GM18507 (cell line): ENCODE data around the gene MIEF2.
A peak's percentile ranks its signal among the peaks of the same experiment; 100 is the strongest.

Experiments used
- DNase-seq: peaks from one replicate; pipeline ENCODE4 v3.0.0; 2011; ENCODE audit warnings: low read depth; ENCODE audit not compliant: insufficient read length; ENCODE audit errors: extremely low spot score
- FAIRE-seq: peaks from 2 replicates; lab custom pipeline; 2011; peaks lifted over from hg19 to GRCh38; lab: Jason Lieb, UNC

Gene MIEF2

DNA sequence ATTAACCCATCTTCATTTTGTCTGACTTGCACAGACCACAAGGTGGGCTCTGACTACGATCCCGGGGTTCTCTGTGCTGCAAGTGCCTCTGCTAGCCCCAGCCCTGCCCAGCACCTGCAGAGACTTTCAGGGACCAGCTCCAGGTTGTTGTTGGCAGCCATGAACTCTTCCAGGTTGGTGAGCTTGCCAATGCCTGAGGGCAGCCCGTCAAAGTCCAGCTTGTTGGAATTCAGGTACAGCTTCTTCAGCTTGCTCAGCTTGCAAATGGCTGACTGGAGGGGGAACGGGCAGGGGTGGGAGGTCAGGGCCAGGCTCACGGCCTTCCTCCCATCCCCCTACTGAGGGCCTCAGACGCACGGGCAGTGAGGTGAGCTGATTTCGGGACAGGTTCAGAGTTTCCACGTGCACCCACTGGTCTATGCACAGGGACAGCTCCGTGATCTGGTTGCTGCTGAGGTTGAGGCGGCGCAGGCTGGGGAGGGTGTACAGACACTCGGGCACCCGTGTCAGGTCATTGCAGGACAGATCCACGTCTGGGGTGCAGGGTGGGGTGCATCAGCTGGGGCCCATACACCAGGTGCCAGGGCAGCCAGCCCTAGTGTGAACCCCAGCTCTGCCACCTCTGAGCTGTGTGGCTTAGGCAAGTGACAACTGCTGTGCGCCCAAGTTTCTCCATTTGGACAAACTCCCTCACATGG lies 7.1 kb upstream of the MIEF2 start:
- no peak for FAIRE-seq
- no peak for DNase-seq

GRCh38 chr17:18253947-18254821 lies 6.3 kb upstream of the MIEF2 start:
- FAIRE-seq (no peak), DNase-seq (no peak)

- FAIRE-seq = no peak
- no peak for DNase-seq
Observed at GRCh38 chr17:18254888-18255649, 5.4 kb upstream of the MIEF2 start.

DNA sequence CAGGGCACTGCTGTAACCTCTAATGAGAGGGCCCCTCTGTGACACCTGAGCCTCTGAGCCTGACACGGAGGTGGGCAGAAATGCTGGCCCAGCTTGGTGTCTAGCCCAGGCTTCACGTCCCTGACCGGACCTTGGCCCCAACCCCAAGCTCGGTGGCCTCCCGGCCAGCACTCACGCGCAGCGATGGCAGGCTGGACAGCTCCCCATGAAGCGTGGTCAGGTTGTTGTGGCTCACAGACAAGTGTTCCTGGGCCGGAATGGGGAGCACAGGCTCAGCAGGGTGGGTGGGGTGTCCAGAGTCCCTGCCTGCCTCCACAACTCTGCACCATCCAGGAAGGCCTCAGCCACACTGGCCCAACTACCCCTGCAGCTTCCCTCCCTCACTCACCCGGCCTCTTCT lies 4.1 kb upstream of the MIEF2 start:
- FAIRE-seq = no peak
- no peak for DNase-seq

- DNase-seq (no peak), FAIRE-seq (no peak)
Observed at GRCh38 chr17:18256776-18257175, 3.7 kb upstream of the MIEF2 start.

GRCh38 chr17:18257268-18257981 lies 3.0 kb upstream of the MIEF2 start:
- FAIRE-seq (no peak), DNase-seq (no peak)

DNA sequence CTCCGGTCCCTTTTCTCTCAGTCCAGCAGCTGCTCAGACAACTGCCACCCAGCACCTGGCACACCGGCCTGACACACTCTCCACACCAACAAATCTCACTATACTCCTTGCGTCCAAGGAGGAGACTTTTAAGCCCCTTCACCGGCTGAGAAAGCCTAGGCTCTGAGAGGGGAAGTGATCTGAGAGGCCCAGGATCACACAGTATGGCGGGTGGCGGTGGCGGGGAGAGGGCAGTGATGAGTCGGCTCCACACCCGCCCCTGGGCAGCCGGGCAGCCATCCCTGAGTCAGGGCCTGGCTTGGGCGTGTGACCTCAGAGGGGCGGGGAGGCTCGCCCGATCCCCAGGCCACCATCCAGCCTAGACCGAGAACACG lies 2.5 kb upstream of the MIEF2 start:
- DNase-seq (no peak), FAIRE-seq (peak; percentile 76)

DNA sequence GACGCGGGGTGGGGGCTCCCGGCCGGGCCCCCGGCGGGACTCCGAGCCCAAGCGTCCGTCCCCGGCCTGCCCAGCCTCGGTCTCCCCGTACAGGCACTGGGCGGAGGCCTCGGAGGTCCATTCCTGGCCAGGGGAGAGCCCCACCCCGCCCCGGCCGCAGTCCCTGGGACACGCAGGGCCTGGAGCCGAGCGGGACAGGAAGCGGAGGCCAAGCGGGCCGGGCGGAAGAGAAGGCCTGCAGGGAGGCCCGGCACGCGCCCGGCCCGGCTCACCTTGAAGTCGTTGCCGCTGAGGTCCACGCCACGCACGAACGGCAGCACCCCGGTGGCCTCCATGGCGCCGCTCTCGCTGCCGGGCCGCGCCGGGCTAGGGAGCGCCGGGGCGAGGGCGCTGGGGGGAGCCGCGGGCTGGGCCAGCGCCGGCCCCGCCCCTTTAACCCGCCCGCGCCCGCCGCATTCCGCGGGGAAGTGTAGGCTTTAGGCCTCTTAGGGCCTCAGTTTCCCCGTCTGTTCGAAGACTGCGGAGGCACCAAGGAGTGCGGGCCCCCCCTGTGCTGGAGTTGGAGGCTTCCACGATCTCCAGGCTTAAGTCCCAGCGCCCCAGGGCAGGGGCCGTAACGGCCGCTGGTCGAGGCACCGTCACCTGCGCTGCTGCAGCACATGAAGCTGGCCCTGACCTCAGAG lies 2.0 kb upstream of the MIEF2 start, which contains the start of gene FLII:
Gene FLII (minus strand): TSS at position 383 of the 683 bp plus-strand sequence. CDS start 48 bp downstream, at position 335.
- FAIRE-seq = peak; percentile 74
- DNase-seq = no peak

- no peak for FAIRE-seq
- DNase-seq = no peak
Observed at GRCh38 chr17:18259621-18260331, 686 bp upstream of the MIEF2 start.

DNA sequence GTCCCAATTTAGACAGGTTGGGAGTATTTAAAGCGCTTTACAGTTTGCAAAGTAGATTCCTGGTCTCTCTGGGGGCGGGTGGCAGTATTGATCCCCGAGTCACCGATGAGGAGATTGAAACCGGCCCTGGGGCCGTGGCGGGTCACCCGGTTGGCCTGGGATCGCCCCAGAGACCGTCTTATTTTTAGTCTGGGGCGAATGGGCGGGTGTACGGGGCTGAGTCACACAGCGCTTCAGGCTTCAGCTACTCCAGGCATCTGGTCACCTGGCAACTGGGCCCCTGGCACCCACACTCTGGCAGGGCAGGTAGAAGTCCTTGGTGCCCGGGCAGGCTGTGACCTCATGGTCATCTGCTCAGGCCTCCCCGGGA lies 669 bp downstream of the MIEF2 start:
- peak; percentile 36 for FAIRE-seq

GRCh38 chr17:18261659-18262058 lies 1.2 kb downstream of the MIEF2 start:
- DNase-seq (no peak), FAIRE-seq (no peak)

More for the DNA sequence above, 669 bp downstream of the MIEF2 start:
- DNase-seq = no peak

- DNase-seq (no peak), FAIRE-seq (no peak)
Observed at GRCh38 chr17:18262111-18262510, 1.6 kb downstream of the MIEF2 start.

DNA sequence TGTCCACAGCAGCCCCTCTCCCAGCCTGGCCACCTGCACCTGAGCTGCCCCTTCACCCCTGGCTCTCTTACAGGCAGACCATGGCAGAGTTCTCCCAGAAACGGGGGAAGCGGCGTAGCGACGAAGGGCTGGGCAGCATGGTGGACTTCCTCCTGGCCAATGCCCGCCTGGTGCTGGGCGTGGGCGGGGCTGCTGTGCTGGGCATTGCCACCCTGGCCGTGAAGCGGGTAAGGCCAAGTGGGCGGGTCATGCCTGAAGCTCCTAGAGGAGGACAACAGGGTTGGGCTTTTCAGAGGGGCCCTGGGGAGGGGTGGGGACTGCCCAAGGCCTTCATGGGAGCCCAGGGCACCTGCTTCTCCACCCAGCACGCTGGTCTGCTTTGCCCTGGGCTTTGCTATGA lies 2.2 kb downstream of the MIEF2 start:
- no peak for DNase-seq
- no peak for FAIRE-seq

DNA sequence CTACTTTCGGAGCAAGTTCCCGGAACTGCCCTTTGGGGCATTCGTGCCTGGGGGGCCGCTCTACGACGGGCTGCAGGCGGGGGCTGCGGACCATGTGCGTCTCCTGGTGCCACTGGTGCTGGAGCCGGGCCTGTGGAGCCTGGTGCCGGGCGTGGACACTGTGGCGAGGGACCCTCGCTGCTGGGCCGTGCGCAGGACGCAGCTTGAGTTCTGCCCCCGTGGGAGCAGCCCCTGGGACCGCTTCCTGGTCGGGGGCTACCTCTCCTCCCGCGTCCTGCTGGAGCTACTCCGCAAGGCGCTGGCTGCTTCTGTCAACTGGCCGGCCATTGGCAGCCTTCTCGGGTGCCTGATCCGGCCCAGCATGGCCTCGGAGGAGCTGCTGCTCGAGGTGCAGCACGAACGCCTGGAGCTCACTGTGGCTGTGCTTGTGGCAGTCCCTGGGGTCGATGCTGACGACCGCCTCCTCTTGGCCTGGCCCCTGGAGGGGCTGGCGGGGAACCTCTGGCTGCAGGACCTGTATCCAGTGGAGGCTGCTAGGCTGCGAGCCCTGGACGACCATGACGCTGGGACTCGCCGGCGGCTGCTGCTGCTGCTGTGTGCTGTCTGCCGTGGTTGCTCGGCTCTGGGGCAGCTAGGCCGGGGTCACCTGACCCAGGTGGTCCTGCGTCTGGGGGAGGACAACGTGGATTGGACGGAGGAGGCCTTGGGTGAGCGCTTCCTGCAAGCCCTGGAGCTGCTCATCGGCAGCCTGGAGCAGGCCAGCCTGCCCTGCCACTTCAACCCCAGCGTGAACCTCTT lies 3.6 kb downstream of the MIEF2 start:
- FAIRE-seq = no peak
- no peak for DNase-seq

- FAIRE-seq = no peak
- no peak for DNase-seq
Observed at GRCh38 chr17:18267366-18267765, 6.9 kb downstream of the MIEF2 start.

DNA sequence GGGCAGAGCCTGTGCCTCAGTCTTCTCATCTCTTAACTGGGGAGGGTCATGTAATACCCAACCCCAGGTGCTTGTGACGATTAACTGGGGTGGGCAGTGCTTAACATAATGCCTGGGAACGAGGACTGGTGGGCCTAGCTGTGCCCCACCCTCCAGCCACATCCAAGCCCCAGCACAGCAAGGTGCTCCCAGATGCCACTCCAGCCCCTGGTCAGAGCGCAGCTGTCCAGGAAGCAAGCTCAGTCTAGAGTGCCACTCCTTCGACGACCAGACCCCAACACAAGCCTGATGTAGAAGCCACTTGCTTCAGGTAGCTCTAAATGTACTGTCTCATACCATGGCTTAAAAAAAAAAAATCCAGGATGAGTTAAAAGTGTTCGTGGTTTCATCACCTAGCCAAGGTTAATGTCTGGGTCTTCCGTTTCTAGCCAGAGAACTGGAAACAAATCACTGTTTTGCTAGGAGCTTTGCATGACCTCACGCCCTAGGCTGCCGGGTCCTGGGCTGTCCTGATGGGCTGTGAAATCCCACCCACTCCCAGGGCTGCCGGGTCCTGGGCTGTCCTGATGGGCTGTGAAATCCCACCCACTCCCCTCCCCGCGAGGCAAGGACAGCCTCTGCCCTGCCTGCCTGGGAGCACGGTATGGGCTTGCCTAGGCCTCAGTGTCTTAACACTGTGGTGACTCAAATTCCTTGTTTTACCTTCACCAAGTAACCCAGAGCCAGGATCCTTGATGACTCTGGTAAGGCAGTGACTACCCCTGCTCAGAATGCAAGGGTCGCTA lies 7.7 kb downstream of the MIEF2 start:
- DNase-seq = no peak

More for the DNA sequence above, 7.7 kb downstream of the MIEF2 start:
- no peak for FAIRE-seq
